ENCODE measurements around the gene PARVB.

Gene PARVB

GRCh38 chr22:44116755-44117684, 92.9 kb downstream of the PARVB start:
- Histone ChIP-seq H3K4me3 (no peak overlapping the region), H3K27ac (no peak overlapping the region)
- no peak for TF ChIP-seq CTCF (IDR thresholded peaks at IDR 0.05)
- no peak for DNase-seq (ENCODE audit: low spot score)

- no peak for TF ChIP-seq CTCF (IDR thresholded peaks at IDR 0.05)
- no peak overlapping the region for H3K4me3 ChIP-seq
- no peak for DNase-seq (ENCODE audit: low spot score)
- no peak overlapping the region for H3K27ac ChIP-seq
Observed at GRCh38 chr22:44117746-44118145, 93.6 kb downstream of the PARVB start.

- no peak for DNase-seq (ENCODE audit: low spot score)
- TF ChIP-seq CTCF (IDR thresholded peaks at IDR 0.05), result no peak
- H3K4me3 ChIP-seq, result no peak overlapping the region
- no peak overlapping the region for H3K27ac ChIP-seq
Observed at GRCh38 chr22:44118645-44119315, 94.7 kb downstream of the PARVB start.

- no peak overlapping the region for H3K27ac ChIP-seq
- DNase-seq (ENCODE audit: low spot score), result no peak
- TF ChIP-seq CTCF (IDR thresholded peaks at IDR 0.05), result no peak
- no peak overlapping the region for H3K4me3 ChIP-seq
Observed at GRCh38 chr22:44119669-44120313, 95.7 kb downstream of the PARVB start.

- no peak for TF ChIP-seq CTCF (IDR thresholded peaks at IDR 0.05)
- no peak for DNase-seq (ENCODE audit: low spot score)
- no peak overlapping the region for H3K27ac ChIP-seq
- H3K4me3 ChIP-seq, result no peak overlapping the region
Observed at GRCh38 chr22:44120314-44120704, 96.2 kb downstream of the PARVB start.

GRCh38 chr22:44125421-44125820, 101.3 kb downstream of the PARVB start:
- no peak overlapping the region for H3K27ac ChIP-seq
- no peak for DNase-seq (ENCODE audit: low spot score)
- no peak overlapping the region for H3K4me3 ChIP-seq
- TF ChIP-seq CTCF (IDR thresholded peaks at IDR 0.05), result no peak
